GM20431 (cell line): Measurements from ENCODE around the gene STX18.
"Not testable (repeated sequence)": the region's sequence is repeated elsewhere in the genome, so short reads cannot be mapped to it uniquely, and the experiment has no call there.

Experiments
- in situ Hi-C: fragments of 300-500 bp; cut with MseI, MboI; formaldehyde crosslinking; loops from one replicate; pipeline ENCODE4 v1.15.0; 2020; ENCODE audit warnings: low sequenced_read_pairs; ENCODE audit not compliant: unreplicated experiment

The STX18 gene

GRCh38 chr4:4541661-4542570, at the start of gene STX18:
TSS of gene STX18 (minus strand) at chr4:4542048. CDS start at chr4:4541964, 84 bp downstream.
- in situ Hi-C loops, result no loop called here

GRCh38 chr4:4591071-4591470, 49.2 kb upstream of the STX18 start:
- in situ Hi-C loops, result no loop called here

- in situ Hi-C loops, result no loop called here
Observed at GRCh38 chr4:4590546-4590945, 48.7 kb upstream of the STX18 start.

GRCh38 chr4:4585012-4585670, 43.3 kb upstream of the STX18 start:
- in situ Hi-C loops, result no loop called here

- in situ Hi-C loops, result no loop called here
Observed at GRCh38 chr4:4583606-4584005, 41.8 kb upstream of the STX18 start.

GRCh38 chr4:4582653-4583052, 40.8 kb upstream of the STX18 start:
- in situ Hi-C loops, result no loop called here

- in situ Hi-C loops, result no loop called here
Observed at GRCh38 chr4:4580494-4580893, 38.6 kb upstream of the STX18 start.

- in situ Hi-C loops, result no loop called here
Observed at GRCh38 chr4:4578981-4579380, 37.1 kb upstream of the STX18 start.

- in situ Hi-C loops, result no loop called here
Observed at GRCh38 chr4:4577359-4577875, 35.6 kb upstream of the STX18 start.

- in situ Hi-C loops, result no loop called here
Observed at GRCh38 chr4:4575284-4576211, 33.7 kb upstream of the STX18 start.

GRCh38 chr4:4574792-4575191, 32.9 kb upstream of the STX18 start:
- in situ Hi-C loops, result no loop called here

GRCh38 chr4:4574052-4574451, 32.2 kb upstream of the STX18 start:
- in situ Hi-C loops, result no loop called here

GRCh38 chr4:4572821-4573220, 31.0 kb upstream of the STX18 start:
- in situ Hi-C loops, result no loop called here

- in situ Hi-C loops, result not testable (repeated sequence)
Observed at GRCh38 chr4:4569861-4570260, 28.0 kb upstream of the STX18 start.

GRCh38 chr4:4568806-4569427, 27.1 kb upstream of the STX18 start:
- in situ Hi-C loops, result no loop called here

- in situ Hi-C loops, result not testable (repeated sequence)
Observed at GRCh38 chr4:4566359-4566758, 24.5 kb upstream of the STX18 start.

GRCh38 chr4:4564522-4564921, 22.7 kb upstream of the STX18 start:
- in situ Hi-C loops, result no loop called here

GRCh38 chr4:4560642-4561041, 18.8 kb upstream of the STX18 start:
- in situ Hi-C loops, result no loop called here

- in situ Hi-C loops, result no loop called here
Observed at GRCh38 chr4:4560136-4560535, 18.3 kb upstream of the STX18 start.

GRCh38 chr4:4559596-4559995, 17.7 kb upstream of the STX18 start:
- in situ Hi-C loops, result no loop called here
